ENCODE data around the gene VPS33B.
"Not testable (repeated sequence)": the region's sequence is repeated elsewhere in the genome, so short reads cannot be mapped to it uniquely, and the experiment has no call there.

VPS33B gene

DNA sequence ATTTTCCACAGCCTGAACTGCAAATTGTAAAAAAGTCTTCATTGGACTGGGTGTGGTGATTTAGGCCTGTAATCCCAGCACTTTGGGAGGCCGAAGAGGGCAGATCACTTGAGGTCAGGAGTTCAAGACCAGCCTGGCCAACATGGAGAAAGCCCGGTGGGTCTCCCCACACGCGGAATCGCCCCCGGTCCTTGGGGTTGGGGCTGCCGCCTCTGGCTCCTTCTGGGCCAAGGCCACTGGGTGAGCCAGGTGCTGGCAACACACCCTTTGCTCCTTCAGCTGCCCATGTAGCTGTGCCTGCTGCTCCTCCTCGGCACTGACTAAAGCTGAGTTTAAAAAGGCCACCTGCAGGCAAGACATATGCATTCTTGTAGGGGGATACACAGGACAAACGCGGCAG lies 9.4 kb upstream of the VPS33B start:
- DNase-seq (ENCODE audit: low spot score), result no peak

DNA sequence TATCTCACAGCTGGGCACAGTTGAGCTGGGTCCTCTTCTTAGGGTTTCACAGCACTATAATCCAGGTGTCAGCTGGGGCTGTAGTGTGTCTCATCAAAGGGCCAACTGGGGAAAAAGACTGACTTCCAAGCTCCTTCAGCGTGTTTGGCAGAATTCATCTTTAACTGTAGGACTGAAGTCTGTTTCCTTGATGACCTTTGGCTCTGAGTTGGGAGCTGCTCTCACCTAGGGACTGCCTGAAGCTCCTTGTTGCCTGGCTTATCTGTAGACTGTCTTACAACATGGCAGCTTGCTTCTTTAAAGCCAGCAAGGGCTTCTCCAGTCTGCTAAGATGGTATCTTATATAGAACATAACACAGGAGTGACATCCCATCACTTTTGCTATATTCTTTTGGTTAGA lies 5.3 kb upstream of the VPS33B start:
- no peak for DNase-seq (ENCODE audit: low spot score)

DNA sequence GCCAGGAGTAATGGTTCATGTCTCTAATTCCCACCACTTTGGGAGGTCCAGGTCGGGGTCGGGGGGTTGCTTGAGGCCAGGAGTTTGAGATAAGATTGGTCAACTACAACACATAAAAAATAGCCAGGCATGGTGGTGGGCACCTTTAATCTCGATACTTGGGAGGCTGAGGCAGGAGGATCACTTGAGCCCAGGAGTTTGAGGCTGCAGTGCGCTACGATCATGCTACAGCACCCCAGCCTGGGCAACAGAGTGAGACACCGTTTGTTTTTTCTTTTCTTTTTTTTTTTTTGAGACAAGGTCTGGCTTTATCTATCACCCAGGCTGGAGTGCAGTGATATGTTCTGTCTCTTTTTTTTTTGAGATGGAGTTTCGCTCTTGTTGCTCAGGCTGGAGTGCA lies 1.3 kb upstream of the VPS33B start:
- no peak for DNase-seq (ENCODE audit: low spot score)

DNA sequence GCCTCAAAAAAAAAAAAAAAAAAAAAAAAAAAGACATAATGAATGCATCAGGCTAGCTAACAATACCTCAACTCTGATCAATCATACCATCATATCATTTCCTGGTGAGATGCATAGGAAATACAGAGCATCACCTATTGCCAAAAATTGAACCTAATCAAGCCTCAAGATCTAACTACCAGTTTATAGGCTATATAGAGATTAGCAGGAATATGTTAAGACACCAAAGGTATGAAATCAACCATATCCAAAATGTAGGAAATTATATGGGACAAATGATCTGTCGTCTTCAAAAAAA lies 387 bp upstream of the VPS33B start:
- DNase-seq (ENCODE audit: low spot score), result no peak

DNA sequence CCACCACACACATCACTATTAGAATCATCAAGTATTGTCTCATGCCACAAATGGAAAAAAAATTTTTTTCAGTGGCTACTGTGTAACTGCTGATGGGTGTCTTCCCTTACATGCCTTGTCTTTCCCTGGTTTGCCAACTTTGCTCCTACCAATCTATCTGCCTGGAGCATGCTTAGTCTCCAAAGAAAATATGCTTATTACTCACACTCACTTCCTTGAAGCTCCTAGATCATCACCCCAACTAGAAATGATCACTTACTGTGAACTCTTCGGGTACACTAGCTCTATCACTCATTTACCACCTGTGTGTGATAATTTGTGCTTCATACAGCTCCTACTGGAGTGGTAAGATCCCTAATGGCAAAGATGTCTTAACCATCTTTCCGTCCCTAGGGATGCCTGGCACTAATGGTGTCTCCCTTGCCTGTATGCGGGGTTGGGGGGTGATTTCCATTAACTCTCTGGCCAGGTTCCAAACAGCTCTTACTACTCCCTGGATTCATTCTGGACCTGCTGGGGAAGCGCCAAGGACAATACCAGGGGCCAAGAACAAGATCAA lies 799 bp downstream of the VPS33B start:
- DNase-seq (ENCODE audit: low spot score), result peak; percentile 25

DNA sequence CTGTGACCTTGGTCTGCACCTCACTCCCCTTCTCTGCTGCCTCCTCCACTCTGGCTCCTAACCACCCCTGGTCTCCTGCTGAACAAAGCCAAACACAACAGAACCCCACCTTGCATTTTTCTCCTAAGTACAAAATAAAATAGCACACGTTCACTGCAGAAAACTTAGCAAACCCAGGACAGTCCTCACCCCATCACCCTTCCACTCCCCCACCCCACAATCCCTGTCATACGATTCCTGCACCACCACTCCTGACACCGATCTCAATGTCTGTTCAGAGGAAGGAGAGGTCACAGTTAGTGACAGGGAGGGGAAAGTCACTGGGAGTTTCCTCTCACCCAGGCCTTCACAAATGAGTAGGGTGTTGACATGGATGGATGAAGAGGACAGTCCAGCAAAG lies 4.2 kb downstream of the VPS33B start:
- DNase-seq (ENCODE audit: low spot score), result no peak

DNA sequence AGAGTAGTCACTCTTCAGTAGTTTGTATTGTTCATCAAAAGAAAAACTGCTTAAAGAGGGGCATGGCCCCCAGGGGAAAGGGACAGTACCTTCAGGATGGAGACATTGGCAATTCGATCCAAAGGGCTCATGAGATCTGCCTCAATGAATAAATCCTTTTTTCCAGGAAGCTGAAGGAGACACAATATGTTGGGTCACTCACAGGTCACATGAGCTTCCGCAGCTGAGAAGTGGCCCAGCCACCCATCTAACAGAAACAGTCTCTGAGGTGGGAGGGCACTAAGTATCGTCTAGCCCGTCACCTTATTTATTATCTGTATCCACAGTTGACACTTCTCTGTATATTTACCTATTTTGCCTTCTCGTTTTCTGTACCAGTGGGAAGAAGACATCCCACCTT lies 4.7 kb downstream of the VPS33B start:
- no peak for DNase-seq (ENCODE audit: low spot score)

DNA sequence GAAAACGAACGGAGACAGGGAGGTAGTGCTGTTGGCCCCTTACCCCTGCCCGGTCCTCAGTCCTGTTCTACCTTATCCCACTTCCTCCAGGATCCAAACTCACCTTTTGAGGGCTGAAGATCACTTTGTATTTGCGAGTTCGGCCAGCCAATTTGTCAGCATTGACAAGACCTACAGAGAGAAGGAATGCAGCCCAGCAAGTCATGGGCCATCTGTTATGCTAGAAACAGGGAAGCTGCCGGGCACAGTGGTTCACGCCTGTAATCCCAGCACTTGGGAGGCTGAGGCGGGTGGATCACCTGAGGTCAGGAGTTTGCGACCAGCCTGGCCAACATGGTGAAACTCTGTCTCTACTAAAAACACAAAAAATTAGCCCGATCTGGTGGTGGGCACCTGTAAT lies 8.7 kb downstream of the VPS33B start:
- DNase-seq (ENCODE audit: low spot score), result not testable (repeated sequence)

DNA sequence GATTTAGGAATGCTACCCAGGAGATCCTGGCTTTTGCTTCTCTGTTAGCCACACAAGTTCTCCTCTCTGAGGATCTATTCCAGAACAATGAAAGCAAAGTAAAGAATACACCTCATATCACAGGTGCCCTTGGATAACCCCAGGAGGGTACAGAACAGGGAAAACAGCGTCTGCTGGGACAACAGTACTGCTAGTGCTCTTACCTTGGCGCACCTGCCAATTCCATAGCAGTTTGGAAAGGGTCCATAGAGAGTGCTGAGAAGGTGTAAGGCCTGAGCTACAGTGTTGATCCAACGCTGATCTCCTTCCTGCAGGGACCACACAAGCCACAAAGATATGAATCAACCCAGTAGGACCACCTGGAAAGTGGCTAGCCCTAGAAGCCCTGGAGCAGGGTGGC lies 15.1 kb downstream of the VPS33B start:
- DNase-seq (ENCODE audit: low spot score), result no peak

DNA sequence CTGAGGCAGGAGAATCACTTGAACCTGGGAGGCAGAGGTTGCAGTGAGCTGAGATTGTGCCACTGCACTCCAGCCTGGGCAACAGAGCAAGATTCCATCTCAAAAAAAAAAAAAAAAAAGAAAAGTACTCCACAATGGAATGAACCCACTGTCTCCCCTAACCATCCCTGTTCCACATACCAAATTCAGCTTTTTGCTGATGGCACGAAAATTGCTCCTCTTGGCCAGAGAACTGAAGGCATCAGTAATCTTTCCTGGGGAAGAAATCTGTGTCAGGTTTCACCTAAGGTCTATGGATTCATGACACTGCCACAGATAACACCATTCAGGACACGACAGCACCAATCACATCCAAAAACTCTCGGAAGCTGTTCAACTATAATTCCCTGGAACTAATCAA lies 21.2 kb downstream of the VPS33B start:
- DNase-seq (ENCODE audit: low spot score), result no peak

DNA sequence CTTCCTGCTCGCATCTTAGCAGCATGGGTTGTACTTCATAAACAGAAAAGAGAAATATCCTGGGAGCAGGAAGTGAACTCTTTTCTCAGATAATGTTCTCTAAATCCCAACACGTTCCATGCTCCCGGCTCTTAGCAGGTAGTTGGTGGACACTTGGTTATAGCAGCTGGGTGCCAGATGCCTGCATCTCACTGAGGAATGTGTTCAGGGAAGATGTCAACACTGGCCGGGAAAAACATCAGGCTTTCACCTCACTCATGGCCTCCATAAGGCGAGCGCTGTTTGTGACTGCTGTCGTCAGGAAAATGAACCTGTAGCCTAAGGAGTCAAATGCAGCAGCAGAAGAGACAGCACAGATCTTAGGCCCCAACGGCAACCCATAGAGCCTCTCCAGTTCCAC lies 23.7 kb downstream of the VPS33B start:
- no peak for DNase-seq (ENCODE audit: low spot score)

DNA sequence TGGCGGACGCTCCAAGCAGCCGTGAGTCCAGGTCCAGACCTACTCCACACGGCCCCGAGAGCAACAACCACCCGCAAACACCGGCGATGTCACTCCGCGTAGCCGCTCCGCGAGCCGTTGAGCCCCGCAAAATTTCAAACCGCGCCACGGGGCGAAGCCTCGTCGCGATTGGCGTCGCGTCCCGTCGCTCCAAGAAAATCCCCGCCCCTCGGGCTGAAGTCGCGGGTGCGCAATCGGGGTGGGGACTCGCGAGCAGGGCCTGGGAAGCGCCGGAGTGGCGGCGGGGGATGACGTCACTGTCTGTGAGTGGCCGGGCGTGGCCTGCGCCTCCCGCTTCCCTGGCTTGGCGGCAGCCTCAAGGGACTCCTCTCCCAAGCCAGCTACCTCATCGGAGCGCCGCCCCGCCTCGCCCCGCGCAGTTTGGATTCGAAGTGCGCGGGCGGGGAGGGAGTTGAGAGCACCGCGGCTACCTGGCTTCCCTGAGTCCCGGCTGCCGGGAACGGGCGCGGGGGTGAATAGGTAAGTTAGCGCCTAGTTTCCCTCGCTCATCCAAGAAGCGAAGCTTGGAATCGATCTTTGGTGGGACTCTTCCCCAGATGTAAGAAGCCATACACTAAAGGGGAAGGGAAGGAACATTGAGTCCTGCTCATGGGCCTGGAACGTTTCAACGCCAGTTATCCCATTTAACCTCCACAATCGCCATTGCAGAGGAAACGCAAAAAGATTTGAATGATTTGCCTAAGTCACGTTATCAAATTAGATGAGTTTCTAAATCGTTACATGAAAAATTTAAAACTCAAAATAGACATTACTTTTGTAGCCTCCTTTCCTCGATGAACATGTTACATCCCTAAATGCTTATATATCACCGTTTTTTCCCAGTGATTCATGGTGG lies 27.7 kb downstream of the VPS33B start, which contains the start of gene PRC1:
PRC1 (minus strand) TSS at position 119 of the 895 bp plus-strand sequence; CDS start at position 1, 118 bp downstream.
- DNase-seq (ENCODE audit: low spot score), result peak; percentile 100

DNA sequence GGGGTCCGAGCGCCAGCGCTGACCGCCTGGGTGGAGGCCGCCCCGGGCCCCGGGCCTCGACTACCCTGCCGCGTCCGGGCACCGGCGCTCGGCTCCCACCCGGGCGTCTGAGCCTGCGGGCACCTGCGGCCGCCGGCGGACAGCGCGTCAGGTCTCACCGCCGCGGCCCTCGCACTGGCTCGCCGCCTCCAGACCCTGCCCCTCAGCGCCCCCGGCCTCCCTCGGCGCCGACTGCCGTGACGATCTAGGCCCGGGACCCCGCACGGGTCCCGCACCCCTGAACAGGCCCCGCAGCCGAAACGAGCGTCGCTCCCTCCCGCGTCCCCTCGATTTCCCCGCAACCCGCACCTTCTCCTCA lies 28.4 kb downstream of the VPS33B start:
- DNase-seq (ENCODE audit: low spot score), result peak; percentile 44

DNA sequence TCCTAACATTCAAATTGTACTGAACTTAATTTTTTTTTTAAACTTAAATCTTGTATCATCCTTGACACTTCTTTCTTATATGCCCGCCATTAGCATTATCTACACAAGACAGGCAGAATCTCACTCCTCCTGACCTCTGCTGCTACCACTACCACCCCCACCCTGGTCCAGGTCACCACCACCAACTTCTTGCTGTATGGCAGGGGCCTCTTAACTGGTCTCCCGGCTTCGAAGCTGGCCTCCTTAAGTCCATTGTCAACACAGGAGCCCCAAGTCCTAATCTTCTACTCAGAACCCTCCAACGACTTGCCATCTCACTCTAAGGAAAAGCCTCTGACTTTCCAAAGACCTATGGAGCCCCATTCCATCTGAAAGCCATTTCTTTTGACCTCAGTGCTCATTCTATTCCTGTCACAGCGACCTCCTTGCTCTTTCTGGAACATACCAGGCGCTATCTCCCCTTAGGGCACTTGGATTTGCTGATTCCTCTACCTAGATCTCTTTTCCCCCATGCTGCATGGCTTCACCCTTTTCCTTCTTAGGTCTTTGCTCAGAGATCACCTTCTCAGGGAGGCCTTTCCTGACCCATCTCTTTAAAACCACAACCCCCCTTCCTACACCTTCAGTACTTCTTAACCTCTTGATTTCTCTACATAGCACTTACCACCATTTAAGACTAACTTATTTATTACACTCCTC lies 30.7 kb downstream of the VPS33B start:
- no peak for DNase-seq (ENCODE audit: low spot score)

DNA sequence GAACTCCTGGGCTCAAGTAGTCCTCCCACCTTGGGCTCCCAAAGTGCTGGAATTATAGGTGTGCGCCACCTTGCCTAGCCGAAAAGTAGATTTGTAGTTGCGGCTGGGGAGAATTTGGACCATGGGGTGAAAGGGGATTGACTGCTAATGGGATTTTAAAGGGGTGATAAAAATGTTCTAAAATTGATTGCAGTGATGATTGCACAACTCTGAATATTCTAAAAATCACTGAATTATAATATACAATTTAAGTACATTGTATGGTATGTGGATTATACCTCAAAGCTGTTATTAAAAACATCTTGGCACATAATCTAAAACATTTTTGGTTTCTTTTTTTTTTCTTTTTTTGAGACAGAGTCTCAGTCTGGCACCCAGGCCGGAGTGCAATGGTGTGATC lies 31.9 kb downstream of the VPS33B start:
- DNase-seq (ENCODE audit: low spot score), result no peak

DNA sequence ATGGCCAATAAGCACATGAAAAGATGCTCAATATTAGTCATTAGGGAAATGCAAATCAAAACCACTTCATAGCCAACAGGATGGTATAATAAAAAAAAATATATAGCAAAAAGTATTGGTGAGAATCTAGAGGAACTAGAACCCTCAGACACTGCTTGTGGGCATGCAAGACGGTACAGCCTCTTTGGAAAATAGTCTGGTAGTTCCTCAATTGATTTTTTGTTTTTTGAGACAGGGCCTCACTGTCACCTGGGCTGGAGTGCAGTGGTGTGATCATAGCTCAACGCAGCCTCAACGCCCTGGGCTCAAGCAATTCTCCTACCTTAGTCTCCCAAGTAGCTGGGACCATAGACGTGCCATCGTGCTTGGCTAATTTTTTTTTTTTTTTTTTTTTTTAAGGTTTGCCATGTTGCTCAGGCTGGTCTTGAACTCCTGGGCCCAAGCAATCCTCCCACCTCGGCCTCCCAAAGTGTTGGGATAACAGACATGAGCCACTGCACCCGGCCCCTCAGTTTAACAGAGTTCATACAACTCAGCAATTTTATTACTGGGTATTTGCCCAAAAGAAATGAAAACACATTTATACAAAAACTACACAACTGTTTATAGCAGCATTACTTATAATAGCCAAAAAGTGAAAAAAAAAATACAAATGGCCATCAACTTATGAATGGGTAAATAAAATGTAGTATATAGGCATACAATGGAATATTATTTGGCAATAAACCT lies 33.2 kb downstream of the VPS33B start:
- DNase-seq (ENCODE audit: low spot score), result no peak

DNA sequence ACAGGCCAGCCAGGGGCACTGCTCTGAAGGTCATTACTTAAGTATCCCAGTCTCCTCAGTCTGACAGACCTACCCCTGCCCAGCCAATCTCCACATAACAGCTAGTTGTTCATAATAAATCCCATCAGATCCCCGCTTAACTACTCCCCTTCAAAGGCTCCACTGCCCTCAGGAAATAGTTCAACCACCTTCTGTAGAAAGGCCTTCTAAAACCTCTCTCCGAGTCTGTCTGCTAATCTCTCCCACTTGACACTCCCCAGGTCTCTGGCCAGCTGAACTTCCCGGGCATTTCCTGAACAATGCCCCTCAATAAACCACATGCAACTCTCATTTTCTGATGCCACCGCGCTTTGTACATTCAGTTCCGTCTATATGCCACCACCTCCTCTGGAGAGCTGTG lies 34.1 kb downstream of the VPS33B start:
- no peak for DNase-seq (ENCODE audit: low spot score)

DNA sequence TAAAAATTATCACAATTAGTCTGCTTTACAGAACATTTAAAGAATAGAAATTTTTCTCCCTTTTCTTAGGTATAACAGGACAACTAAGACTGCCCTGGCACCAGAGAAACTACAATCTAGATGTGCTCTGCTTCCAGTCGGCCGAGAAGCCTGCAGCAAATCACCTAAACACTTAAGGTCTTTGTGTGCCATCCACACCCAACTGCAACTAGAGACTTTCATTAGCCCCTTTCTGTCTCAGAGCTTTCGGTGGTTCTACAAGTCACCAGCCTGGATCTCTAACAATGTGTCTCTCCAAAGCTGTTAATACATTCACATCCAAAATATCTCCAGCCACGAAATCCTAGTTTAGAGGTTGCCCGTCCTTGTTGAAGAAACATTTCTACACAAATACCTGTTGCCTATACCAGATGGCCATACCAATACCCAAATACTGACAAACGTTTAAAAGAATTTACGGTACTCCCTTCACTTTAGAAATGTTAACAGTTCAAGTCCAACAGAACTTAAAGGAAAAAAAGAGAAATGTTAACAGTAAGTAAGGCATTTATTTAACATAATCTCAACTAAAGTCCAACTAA lies 34.7 kb downstream of the VPS33B start:
- DNase-seq (ENCODE audit: low spot score), result no peak

DNA sequence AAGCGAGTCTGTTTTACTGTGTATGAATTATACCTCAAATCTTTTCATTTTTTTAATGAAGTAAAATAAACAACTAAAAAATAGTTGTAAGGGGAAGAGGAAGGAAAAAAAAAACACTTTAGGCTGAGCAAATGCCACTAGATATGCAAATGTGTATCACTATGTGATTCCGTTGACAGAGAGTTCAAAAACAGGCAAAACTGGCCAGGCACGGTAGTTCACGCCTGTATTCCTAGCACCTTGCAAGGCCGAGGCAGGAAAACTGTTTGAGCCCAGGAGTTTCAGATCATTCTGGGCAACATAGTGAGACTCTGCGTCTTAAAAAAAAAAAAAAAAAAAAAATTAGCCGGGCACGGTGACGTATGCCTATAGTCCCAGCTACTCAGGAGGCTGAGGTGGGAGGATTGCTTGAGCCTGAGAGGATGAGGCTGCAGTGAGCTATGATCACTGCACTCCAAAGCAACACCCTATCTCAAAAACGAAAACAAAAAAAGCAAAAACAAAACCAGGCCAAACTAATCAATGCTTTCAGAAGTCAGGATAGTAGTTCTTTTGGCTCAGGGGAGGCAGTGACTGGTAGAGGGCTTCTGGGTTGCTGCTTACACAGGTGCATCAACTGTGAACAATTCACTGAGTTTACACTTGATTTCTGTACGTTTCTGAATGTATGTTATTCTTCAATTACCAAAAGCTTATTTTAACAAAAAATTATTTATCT lies 35.4 kb downstream of the VPS33B start:
- DNase-seq (ENCODE audit: low spot score), result no peak

DNA sequence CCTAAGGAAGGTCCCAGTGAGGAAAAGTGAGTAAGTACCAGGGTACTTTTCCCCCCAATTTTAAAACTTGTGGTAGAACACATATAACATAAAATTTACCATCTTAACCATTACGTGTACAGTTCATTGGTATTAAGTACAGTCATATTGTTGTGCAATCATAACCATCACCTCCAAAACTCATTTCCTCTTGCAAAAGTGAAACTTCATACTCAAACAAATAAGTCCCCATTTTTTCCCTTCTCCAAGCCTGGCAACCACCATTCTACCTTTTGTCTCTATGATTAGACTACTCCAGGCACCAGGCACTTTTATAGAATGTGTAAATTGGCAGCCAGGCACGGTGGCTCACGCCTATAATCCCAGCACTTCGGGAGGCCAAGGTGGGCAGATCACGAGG lies 40.3 kb downstream of the VPS33B start:
- no peak for DNase-seq (ENCODE audit: low spot score)

DNA sequence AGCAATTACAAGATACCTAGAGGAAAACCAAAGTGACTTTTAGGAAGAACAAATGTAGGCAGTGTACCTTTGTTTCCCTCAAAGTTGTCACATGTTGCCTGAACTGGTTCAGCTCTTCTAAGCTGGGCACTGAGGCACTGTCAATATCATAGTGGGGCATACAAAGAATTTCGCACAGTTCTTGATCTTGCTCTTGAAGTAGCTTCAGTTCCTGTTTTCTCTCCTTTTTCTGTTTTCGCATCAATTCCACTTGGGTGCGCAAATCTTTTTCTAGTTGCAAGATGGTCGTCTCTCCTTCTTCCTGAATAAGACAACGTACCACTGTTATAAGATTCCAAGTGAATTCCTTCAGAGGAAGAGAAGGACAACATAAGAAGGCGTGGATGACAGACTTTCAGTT lies 40.7 kb downstream of the VPS33B start:
- no peak for DNase-seq (ENCODE audit: low spot score)

DNA sequence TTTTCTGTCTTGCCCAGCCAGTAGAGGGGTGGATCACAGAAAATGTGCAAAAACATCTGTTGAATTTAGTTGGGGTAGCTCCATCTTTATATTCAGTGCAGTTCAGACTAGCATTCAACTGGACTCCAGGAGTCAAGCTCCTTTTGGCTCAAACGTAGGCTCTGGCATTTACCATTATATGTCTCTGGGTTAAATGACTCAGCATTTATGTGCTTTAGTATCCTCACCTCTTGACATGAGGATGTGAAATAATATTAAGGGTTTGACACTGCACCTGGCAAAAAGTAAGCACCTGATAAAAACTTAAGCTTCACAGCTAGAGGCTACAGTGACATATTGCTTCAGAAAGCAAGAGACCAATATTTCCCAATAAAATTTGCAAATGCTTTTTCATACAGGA lies 42.8 kb downstream of the VPS33B start:
- no peak for DNase-seq (ENCODE audit: low spot score)
